Activated effector memory CD4-positive, alpha-beta T cell treated with Interleukin-2 at 50 U/mL for 16 hours (primary cell): Measurements from ENCODE around the gene NYAP1.
"Not testable (repeated sequence)": the region's sequence is repeated elsewhere in the genome, so short reads cannot be mapped to it uniquely, and the experiment has no call there.

Experiments used
- DNase-seq: peaks from one replicate; pipeline ENCODE4 v3.0.0-alpha.2; 2020

Gene NYAP1

GRCh38 chr7:100483722-100484672 is at the start of gene NYAP1:
Gene NYAP1 (plus strand): TSS chr7:100483927. CDS start chr7:100485312, 1,385 bp downstream.
- DNase-seq: peak; percentile 47

DNA sequence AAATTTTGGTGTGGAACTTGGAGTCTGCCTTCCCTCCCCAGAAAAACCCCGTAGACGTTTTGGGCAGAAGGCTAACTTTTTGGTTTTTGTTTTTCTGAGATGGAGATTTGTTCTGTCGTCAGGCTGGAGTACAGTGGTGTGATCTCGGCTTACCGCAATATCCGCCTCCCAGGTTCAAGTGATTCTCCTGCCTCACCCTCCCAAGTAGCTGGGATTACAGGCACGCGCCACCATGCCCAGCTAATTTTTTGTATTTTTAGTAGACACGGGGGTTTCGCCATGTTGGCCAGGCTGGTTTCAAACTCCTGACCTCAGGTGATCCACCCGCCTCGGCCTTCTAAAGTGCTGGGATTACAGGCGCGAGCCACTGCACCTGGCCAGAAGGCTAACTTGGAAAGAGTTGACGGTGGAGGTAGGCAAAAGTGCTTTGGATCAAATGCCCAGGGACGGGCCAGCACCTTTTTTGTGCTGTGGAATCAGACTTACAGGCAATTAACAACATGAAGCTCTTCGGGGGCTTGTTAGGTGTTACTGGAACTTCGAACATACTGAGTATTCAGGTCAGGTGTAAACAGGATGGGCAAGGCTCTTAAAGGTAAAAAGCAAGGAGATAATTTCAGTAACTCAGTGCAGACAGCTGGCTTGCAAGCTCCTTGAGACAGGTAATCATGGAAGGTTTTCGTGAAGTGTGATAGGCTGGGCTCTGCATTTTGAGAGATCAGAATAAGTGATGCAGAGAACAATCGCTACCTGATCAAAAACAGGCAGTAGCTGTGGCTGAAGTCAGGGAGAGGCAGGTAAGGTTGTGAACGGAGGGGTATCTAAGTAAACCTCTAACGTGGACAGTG is 49.2 kb upstream of the NYAP1 start:
- no peak for DNase-seq

DNA sequence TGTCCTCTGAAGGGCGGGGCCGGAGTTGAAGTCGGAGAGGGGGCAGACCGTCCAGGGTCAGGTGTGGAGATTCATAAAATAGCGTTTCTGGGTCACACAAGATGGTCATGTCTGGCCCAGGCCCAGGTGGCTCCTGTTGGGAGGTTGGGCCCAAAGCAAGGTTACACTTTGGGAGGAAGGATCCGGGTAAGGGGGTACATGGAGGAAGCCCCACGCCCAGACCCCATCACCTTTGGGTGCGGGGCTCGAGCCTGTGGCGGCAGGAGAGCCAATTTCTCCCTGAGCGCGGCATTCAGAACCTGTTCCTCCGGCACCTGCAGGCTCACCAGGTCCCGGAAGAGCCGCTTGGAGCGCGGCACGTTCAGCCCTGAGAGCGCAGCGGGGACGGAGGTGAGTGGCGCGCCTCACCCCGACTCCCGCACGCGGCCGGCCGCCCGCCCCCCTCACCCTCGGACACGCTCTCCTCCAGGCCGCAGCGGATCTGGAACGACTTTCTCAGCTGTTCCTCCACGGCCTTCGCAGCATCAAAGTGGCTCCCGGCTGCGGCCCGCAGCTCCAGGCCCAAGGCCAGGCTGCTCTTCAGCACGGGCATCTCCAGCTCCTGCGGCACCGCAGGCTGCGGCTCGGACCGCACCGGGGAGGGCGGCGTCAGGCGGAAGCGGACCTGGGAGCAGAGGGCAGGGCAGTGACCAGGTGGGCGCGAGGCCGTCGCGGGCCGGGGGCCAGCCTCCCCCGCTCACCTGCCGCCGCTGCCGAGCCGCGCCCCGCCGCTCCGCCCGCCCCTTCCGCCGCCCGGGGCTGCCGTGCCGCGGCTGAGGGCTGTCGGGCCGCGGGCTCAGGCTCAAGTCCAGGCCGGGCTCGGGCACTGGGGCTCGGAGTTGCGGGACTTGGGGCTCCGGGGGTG is 48.1 kb upstream of the NYAP1 start:
- DNase-seq: peak; percentile 46

DNA sequence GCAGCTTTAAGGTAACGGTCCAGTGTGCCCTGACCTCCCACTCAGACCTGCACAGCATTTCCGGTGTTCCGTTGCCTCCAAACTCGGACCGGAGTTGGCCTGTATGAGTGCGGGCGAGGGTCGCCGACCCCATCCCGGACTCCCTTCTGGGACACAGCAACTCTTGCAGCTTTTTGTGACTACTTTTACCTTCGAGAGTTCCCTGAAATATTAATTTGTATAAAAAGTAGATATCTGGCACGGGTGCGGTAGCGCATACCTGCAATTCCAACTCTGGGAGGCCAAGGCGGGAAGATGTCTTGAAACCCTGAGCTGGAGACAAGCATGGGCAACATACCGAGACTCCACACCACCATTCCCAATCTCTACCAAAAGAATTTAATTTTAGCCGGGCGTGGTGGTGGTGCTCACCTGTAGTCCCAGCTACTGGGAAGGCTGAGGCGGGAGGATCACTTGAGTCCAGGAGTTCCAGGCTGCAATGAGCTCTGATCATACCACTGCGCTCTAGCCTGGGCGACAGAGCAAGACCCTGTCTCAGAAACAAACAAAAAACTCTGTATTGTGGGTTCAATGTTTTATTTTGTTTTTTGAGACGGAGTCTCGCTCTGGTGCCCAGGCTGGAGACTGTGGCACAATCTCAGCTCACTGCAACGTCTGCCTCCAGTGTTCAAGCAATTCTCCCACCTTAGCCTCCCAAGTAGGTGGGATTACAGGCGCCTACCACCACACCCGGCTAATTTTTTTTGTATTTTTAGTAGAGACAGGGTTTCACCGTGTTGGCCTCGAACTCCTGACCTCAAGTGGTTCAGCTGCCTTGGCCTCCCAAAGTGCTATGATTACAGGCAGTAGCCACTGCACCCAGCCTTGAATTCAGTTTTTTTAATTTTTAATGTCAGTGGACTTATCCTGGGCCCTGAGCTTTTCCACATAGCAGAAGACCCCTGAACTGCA is 46.3 kb upstream of the NYAP1 start:
- no peak for DNase-seq

DNA sequence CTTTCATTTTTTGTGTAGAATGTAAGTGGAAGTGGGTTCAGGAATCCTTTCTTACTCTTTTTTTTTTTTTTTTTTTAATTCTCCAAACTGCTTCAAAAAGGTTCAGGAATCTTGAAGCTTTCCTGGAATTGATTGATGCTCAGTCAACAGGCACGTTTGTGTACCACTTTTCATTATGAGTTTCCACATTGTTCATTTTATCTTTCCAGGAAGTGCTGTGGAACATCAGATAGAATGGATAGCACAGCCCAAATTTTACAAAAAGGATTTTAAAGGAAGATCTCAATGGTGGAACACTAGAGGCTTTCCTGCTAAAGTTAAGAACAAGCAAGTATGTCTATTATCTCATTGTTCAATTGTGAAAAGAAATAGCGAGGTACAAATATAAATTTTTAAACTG is 45.6 kb upstream of the NYAP1 start:
- no peak for DNase-seq

- not testable (repeated sequence) for DNase-seq
Measured at GRCh38 chr7:100438731-100439130, 45.0 kb upstream of the NYAP1 start.

DNA sequence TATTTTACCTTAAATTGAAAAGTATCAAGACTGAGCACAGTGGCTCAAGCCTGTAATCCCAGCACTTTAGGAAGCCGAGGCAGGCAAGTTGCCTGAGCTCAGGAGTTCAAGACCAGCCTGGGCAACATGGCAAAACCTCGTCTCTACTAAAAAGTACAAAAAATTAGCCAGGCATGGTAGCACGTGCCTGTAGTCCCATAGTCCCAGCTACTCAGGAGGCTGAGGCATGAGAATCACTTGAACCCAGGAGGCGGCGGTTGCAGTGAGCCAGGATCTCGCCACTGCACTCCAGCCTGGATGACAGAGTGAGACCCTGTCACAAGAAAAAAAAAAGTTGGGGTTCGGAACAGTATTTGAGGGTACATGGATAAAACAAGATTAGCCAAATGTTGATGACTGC is 44.5 kb upstream of the NYAP1 start:
- not testable (repeated sequence) for DNase-seq

DNA sequence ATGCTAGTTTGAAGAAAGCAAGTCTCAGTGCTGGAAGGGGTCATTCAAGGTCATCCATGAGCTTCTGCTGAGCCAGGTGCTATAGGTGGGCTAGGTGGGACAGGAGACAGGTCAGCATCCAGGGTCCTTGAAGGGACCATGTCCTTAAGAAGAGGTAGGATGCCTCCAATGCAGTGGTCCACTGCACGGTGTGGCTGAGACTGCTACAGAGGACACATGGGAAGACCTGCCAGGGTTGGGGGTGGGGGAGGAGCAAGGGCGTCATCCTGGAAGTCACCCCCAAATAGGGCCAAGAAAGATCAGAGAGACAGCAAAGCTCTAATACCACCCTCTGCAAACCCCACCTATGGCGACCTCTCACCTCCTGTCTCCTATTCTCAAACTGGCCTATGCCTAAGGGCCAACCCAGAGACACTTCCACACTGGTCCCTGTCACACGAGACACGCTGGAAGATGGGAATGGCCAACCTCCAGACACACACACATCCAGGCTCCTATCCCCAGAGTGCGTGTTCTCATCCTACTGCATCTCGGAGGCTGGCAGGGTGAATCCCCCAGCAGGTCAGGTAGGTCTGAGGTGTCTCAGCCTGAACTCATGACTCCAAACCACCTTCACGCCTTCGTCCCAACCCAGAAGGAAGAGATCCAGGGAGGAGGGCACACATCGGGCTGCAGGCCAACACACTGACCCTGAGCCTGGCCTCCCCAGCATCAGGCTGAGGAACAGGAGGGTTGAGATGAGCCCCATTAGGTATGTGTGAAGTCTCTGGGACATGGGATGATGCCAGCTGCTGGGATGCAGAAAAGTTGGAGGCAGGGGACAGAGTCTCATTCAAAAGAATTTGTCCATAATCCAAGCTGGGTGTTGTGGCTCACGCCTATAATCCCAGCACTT is 41.8 kb upstream of the NYAP1 start:
- no peak for DNase-seq

DNA sequence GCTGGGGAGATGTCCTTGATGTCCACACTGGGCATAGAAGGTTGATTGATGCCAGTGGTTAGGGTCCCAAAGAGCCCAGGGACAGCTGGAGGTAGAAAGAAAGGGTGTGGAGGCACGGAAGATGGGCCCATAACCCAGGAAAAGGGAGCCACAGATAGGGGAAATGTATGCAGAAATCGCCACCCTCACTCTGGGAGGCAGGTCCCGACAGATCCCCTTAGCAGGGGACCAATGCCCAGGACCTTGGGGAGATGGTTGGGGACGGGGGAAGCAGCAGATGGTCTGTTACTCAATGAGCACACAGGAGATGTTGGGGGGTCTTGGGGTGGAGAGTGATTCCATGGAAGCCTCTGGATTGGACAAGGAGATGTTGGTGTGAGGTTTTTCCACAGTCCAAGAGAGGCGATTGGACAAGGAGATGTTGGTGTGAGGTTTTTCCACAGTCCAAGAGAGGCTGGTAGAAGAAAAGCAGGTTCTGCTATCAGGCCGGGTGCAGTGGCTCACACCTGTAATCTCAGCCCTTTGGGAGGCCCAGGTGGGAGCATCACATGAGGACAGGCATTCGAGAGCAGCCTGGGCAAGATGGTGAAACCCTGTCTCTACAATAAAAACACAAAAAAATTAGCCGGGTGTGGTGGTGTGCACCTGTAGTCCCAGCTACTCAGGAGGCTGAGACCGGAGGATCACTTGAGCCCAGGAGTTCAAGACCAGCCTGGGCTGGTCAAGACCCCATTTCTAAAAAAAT is 40.5 kb upstream of the NYAP1 start:
- no peak for DNase-seq

- DNase-seq: no peak
Measured at GRCh38 chr7:100444311-100445278, 39.1 kb upstream of the NYAP1 start.

DNA sequence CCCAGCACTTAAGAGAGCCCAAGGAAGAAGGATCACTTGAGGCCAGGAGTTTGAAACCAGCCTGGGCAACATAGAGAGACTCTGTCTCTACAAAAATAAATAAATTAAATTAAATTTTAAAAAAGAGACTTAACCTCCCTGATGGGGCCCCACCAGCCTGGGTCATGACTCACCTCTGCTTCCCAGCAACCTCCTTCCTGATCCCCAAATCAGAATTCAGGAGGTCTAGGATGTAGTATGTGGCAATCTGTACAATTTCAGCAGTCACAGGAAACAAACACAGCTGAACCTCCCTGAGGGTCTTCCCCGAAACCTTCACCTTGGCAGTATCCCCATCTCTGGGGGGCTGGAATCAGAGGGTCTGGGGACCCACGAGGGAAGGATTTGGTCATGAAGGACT is 37.7 kb upstream of the NYAP1 start:
- DNase-seq: no peak

DNA sequence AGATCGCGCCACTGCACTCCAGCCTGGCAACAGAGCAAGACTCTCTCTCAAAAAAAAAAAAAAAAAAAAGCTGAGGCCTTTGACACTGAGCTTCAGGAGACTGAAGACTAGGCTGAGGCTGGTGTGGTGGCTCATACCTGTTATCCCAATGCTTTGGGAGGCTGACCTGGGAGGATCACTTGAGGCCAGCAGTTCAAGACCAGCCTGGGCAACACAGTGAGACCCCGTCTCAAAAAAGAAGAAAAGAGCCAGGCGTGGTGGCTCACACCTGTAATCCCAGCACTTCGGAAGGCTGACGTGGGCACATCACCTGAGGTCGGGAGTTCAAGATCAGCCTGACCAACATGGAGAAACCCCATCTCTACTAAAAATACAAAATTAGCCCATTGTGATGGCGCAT is 36.4 kb upstream of the NYAP1 start:
- DNase-seq: not testable (repeated sequence)

DNA sequence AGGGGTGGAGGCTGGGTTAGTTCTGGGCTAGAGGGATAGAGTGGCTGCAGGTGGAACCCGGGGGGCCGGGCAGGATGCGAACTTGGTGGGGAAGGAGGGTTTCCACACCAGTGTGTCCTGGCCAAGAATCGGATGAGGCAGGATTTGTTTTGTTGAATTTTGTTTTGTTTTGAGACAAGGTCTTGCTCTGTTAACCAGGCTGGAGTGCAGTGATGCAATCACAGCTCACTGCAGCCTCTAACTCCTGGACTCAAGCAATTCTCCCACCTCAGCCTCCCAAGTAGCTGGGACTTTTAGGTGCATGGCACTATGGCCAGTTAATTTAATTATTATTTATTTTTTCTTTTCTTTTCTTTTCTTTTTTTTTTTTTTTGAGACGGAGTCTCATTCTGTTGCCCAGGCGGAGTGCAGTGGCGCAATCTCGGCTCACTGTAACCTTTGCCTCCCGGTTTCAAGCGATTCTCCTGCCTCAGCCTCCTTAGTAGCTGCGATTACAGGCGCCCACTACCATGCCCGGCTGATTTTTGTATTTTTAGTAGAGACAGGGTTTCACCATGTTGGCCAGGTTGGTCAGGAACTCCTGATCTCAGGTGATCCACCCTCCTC is 34.4 kb upstream of the NYAP1 start:
- DNase-seq: no peak

- no peak for DNase-seq
Measured at GRCh38 chr7:100452513-100452912, 31.2 kb upstream of the NYAP1 start.

DNA sequence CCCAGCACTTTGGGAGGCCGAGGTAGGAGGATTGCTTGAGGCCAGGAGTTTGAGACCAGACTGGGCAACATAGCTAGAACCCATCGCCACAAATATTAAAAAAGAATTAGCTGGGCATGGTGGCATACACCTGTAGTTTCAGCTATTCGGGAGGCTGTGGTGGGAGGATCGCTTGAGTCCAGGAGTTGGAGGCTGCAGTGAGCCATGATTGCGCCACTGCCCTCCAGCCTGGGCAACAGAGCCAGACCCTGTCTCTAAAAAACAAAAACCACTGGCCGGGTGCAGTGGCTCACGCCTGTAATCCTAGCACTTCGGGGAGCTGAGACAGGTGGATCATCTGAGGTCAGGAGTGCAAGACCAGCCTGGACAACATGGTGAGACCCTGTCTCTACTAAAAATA is 29.9 kb upstream of the NYAP1 start:
- not testable (repeated sequence) for DNase-seq

GRCh38 chr7:100455206-100455605 is 28.5 kb upstream of the NYAP1 start:
- DNase-seq: no peak

DNA sequence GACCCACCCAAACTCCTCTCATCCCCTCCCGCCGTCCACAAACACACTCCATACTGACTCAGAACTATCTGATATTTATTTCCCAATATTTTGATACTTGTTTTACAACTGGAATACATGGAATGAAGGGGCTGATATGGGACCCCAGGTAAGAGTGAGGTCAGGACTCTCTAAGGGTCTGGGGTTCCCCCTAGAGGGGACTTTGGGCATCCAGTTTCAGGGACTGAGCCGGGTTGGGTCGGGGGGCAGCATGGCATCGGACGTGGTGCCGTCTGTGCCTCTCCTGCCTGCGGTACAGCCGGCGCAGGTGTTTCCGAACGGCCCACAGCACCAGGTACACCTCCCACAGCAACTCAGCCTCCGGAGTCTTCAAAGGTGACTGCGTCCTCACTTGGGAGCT is 27.2 kb upstream of the NYAP1 start:
- no peak for DNase-seq

GRCh38 chr7:100457033-100457432 is 26.7 kb upstream of the NYAP1 start:
- DNase-seq: no peak
